ENCODE results near the gene SUN2.

The SUN2 gene

GRCh38 chr22:38734421-38735100 is 21.2 kb downstream of the SUN2 start:
- DNase-seq, result no peak

GRCh38 chr22:38733724-38734381 is 21.9 kb downstream of the SUN2 start:
- DNase-seq, result peak; percentile 55

GRCh38 chr22:38733329-38733723 is 22.5 kb downstream of the SUN2 start:
- peak; percentile 10 for DNase-seq

- DNase-seq, result no peak
Observed at GRCh38 chr22:38732251-38732815, 23.5 kb downstream of the SUN2 start.

GRCh38 chr22:38731703-38732161 is 24.1 kb downstream of the SUN2 start:
- DNase-seq, result no peak

GRCh38 chr22:38730411-38730871 is 25.4 kb downstream of the SUN2 start:
- DNase-seq, result no peak

- DNase-seq, result no peak
Observed at GRCh38 chr22:38729946-38730345, 25.9 kb downstream of the SUN2 start.

GRCh38 chr22:38728871-38729796 is 26.7 kb downstream of the SUN2 start:
- DNase-seq, result no peak

GRCh38 chr22:38727530-38728451 is 28.0 kb downstream of the SUN2 start:
- DNase-seq, result no peak

GRCh38 chr22:38727123-38727522 is 28.7 kb downstream of the SUN2 start:
- DNase-seq, result no peak

- no peak for DNase-seq
Observed at GRCh38 chr22:38725900-38726655, 29.7 kb downstream of the SUN2 start.

- DNase-seq, result peak; percentile 6
Observed at GRCh38 chr22:38724926-38725571, 30.7 kb downstream of the SUN2 start.

GRCh38 chr22:38724176-38724575 is 31.6 kb downstream of the SUN2 start:
- no peak for DNase-seq

GRCh38 chr22:38721551-38721950 is 34.2 kb downstream of the SUN2 start:
- DNase-seq, result no peak

- no peak for DNase-seq
Observed at GRCh38 chr22:38720350-38720749, 35.4 kb downstream of the SUN2 start.

- DNase-seq, result no peak
Observed at GRCh38 chr22:38719196-38719595, 36.6 kb downstream of the SUN2 start.

- peak; percentile 43 for DNase-seq
Observed at GRCh38 chr22:38718414-38718813, 37.4 kb downstream of the SUN2 start.

- DNase-seq, result no peak
Observed at GRCh38 chr22:38717244-38717643, 38.6 kb downstream of the SUN2 start.

- DNase-seq, result no peak
Observed at GRCh38 chr22:38716826-38717225, 39.0 kb downstream of the SUN2 start.

- DNase-seq, result no peak
Observed at GRCh38 chr22:38716271-38716670, 39.5 kb downstream of the SUN2 start.

- DNase-seq, result no peak
Observed at GRCh38 chr22:38715852-38716251, 39.9 kb downstream of the SUN2 start.
